ENCODE results near the gene AK9.
"Not testable (repeated sequence)": the region's sequence is repeated elsewhere in the genome, so short reads cannot be mapped to it uniquely, and the experiment has no call there.

AK9 gene

GRCh38 chr6:109714166-109714565 is 23.2 kb upstream of the AK9 start:
- TF ChIP-seq CTCF (conservative IDR thresholded peaks at IDR 0.05; ENCODE audit: low read length) = no peak
- no peak overlapping the region for H3K4me3 ChIP-seq (ENCODE audit: low read length)
- DNase-seq (ENCODE audit: low read depth) = no peak

GRCh38 chr6:109713097-109713496 is 22.1 kb upstream of the AK9 start:
- H3K4me3 ChIP-seq (ENCODE audit: low read length) = no peak overlapping the region
- TF ChIP-seq CTCF (conservative IDR thresholded peaks at IDR 0.05; ENCODE audit: low read length) = no peak
- DNase-seq (ENCODE audit: low read depth) = no peak

- H3K4me3 ChIP-seq (ENCODE audit: low read length); DNase-seq (ENCODE audit: low read depth): not testable (repeated sequence)
Measured at GRCh38 chr6:109708099-109708498, 17.1 kb upstream of the AK9 start.

- TF ChIP-seq CTCF (conservative IDR thresholded peaks at IDR 0.05; ENCODE audit: low read length) = no peak
- no peak overlapping the region for H3K4me3 ChIP-seq (ENCODE audit: low read length)
- no peak for DNase-seq (ENCODE audit: low read depth)
Measured at GRCh38 chr6:109706513-109706912, 15.5 kb upstream of the AK9 start.

- DNase-seq (ENCODE audit: low read depth) = peak; percentile 88
- H3K4me3 ChIP-seq (ENCODE audit: low read length) = no peak overlapping the region
- peak; percentile 100 for TF ChIP-seq CTCF (conservative IDR thresholded peaks at IDR 0.05; ENCODE audit: low read length)
Measured at GRCh38 chr6:109705258-109705657, 14.3 kb upstream of the AK9 start.

GRCh38 chr6:109702791-109703190 is 11.8 kb upstream of the AK9 start:
- no peak for DNase-seq (ENCODE audit: low read depth)
- no peak for TF ChIP-seq CTCF (conservative IDR thresholded peaks at IDR 0.05; ENCODE audit: low read length)
- no peak overlapping the region for H3K4me3 ChIP-seq (ENCODE audit: low read length)

- DNase-seq (ENCODE audit: low read depth) = no peak
- no peak overlapping the region for H3K4me3 ChIP-seq (ENCODE audit: low read length)
- TF ChIP-seq CTCF (conservative IDR thresholded peaks at IDR 0.05; ENCODE audit: low read length) = no peak
Measured at GRCh38 chr6:109701774-109702173, 10.8 kb upstream of the AK9 start.

GRCh38 chr6:109701221-109701620 is 10.2 kb upstream of the AK9 start:
- no peak for DNase-seq (ENCODE audit: low read depth)
- no peak overlapping the region for H3K4me3 ChIP-seq (ENCODE audit: low read length)
- TF ChIP-seq CTCF (conservative IDR thresholded peaks at IDR 0.05; ENCODE audit: low read length) = no peak
